Fibroblast of the aortic adventitia (primary cell): ENCODE results near the gene LRRC8D. TPM values are rescaled to one million over a fixed set of nuclear protein-coding genes. Genes with fewer than 3 reads are reported as not detected.

Experiments
- DNase-seq: peaks from one replicate; pipeline ENCODE4 v3.0.0-alpha.2; 2010; ENCODE audit warnings: low read depth
- H3K4me3 ChIP-seq: 2 replicates; pipeline ENCODE4 v1.5.1; 2011; ENCODE audit warnings: low read depth, mild to moderate bottlenecking, control low read depth, low read length, moderate library complexity
- total RNA-seq: library from RNA; depleted of rRNA; stranded (reverse); fragments of >200 nt; gene quantifications from 2 replicates; pipeline ENCODE4 v1.2.3, GENCODE V29; 2012; ENCODE audit warnings: low replicate concordance
- TF ChIP-seq, protein P1 (sequence below): IDR thresholded peaks from 2 replicates; pipeline ENCODE4 v1.5.1; 2011; ENCODE audit warnings: mild to moderate bottlenecking, low read length, control low read depth, inconsistent platforms; ENCODE audit not compliant: insufficient read depth

LRRC8D gene
- total RNA-seq, 1 donor, result 45.6 TPM

DNA sequence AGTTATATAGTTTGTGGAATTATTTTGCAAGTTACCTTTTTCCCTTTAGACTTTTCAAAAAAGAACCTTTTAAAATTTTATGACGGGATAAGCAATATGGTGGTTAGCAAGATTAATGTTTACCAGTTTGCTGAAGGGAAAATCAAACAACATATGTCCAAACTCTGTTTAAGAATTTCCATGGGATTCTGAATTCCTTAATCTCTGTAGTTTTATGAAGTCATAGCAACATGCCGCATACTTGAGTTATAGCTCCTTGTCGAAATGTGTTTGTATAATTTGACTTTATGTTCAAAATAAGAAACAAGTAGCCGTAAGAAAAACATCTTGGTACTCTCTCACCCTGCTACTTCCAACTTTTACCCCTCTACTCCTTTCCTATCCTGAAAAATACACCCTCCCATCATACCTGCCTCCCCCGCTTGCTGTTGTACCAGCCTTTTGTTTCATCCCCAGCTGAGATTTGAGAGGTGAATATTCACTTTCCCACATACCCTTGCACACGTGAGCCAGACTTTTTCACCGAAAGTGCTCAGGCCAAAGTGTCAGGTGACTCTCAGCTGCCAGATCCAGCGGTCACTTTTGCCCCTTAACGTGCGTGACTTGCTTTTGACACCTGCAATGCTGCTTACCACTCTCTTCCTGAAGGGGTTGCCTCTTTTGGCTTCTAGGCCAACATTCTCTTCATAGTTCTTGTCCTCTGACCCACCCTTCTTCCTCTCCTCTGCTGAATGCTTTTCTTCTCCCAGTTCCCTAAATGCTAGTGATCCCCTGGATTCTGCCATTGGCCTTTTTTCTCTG, 90.6 kb downstream of the LRRC8D start:
- no peak for DNase-seq
- TF ChIP-seq, protein P1, sequence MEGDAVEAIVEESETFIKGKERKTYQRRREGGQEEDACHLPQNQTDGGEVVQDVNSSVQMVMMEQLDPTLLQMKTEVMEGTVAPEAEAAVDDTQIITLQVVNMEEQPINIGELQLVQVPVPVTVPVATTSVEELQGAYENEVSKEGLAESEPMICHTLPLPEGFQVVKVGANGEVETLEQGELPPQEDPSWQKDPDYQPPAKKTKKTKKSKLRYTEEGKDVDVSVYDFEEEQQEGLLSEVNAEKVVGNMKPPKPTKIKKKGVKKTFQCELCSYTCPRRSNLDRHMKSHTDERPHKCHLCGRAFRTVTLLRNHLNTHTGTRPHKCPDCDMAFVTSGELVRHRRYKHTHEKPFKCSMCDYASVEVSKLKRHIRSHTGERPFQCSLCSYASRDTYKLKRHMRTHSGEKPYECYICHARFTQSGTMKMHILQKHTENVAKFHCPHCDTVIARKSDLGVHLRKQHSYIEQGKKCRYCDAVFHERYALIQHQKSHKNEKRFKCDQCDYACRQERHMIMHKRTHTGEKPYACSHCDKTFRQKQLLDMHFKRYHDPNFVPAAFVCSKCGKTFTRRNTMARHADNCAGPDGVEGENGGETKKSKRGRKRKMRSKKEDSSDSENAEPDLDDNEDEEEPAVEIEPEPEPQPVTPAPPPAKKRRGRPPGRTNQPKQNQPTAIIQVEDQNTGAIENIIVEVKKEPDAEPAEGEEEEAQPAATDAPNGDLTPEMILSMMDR, result no peak
- no peak overlapping the region for H3K4me3 ChIP-seq

DNA sequence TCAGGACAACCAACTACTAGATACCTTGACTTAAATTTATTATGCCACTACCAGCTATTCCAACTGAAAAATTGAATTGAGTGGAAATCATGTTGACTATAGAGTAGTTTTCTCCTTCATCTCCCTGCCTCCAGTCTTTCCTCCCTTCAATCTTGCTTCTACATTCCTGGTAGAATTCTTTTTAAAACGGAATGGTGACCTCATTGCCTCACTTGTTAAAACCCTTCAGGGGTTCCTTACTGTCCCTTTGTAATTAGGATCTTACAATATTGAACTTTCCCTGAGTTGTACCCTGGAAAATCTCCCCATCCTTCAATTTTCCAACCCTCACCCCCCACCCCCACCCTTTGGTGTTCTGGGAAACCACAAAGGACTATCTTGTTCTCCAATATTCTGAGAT, 91.2 kb downstream of the LRRC8D start:
- no peak overlapping the region for H3K4me3 ChIP-seq
- TF ChIP-seq, protein P1, result no peak
- no peak for DNase-seq

- no peak overlapping the region for H3K4me3 ChIP-seq
- TF ChIP-seq, protein P1, result no peak
- DNase-seq, result no peak
These were observed 92.7 kb downstream of the LRRC8D start for GRCh38 chr1:89913353-89914095.

- H3K4me3 ChIP-seq, result no peak overlapping the region
- TF ChIP-seq, protein P1, result no peak
- DNase-seq, result no peak
These were observed 96.5 kb downstream of the LRRC8D start for GRCh38 chr1:89917353-89917752.

DNA sequence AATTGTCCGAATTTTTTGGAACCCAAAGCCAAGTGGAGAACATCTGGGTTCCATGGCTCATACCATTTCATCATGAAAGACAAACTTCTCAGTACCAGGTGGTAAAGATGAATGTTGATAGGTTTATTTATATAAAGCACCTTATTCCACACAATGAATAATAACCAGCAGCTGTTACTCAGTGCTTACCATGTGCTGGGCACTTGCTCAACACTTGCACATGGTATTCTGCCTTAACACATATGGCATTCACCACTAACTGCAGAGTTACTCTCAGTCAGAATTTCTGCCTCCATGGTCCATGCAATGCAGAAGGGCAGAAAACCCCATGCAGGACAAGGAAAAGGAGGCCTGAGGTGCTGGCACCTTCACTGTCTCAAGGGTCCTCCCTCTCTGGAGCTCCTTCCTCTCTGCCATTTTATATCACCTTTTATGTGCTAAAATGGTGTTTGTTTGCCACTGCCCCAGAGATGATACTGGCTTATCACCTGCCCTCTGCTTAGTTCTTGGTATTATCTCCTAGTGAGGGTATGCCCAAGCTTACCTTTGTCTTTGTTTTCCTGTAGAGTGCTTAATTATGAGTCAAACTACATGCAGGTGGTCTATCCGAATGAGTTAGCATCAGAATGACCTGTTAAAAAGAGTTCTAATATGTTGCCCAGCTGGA, 97.4 kb downstream of the LRRC8D start:
- H3K4me3 ChIP-seq, result no peak overlapping the region
- no peak for DNase-seq
- TF ChIP-seq, protein P1, result no peak

GRCh38 chr1:89918794-89919155, 97.9 kb downstream of the LRRC8D start:
- H3K4me3 ChIP-seq, result no peak overlapping the region
- TF ChIP-seq, protein P1, result no peak
- no peak for DNase-seq
